Mesendoderm (in vitro differentiated cells): ENCODE results near the gene TMEM139.
"Not testable (repeated sequence)": the region's sequence is repeated elsewhere in the genome, so short reads cannot be mapped to it uniquely, and the experiment has no call there.

Source experiments
- DNase-seq: peaks from one replicate; pipeline ENCODE4 v3.0.0; 2013
- H2AK5ac ChIP-seq: 2 replicates; pipeline ENCODE4 v1.6.1; 2013; ENCODE audit warnings: low read length, inconsistent platforms
- H2BK120ac ChIP-seq: 2 replicates; pipeline ENCODE4 v1.6.1; 2013; ENCODE audit warnings: low read depth, mild to moderate bottlenecking, low read length, moderate library complexity, mixed read lengths
- H2BK15ac ChIP-seq: replicated peaks from 2 replicates; pipeline ENCODE4 v1.6.1; 2013; ENCODE audit warnings: low read depth, mild to moderate bottlenecking, moderate library complexity
- H2BK5ac ChIP-seq: 2 replicates; pipeline ENCODE4 v1.6.1; 2013; ENCODE audit warnings: low read length, inconsistent platforms
- H3K18ac ChIP-seq: 2 replicates; pipeline ENCODE4 v1.6.1; 2013; ENCODE audit warnings: mild to moderate bottlenecking, low read length, mixed read lengths
- H3K23ac ChIP-seq: one replicate; pipeline ENCODE4 v1.6.1; 2013; ENCODE audit warnings: low read length
- H3K27ac ChIP-seq: 2 replicates; pipeline ENCODE4 v1.5.1; 2013; ENCODE audit warnings: low read depth, mild to moderate bottlenecking, inconsistent platforms, low read length, moderate library complexity
- H3K27me3 ChIP-seq: 2 replicates; pipeline ENCODE4 v1.6.1; 2013; ENCODE audit warnings: low read length, control low read depth, mild to moderate bottlenecking, inconsistent platforms; ENCODE audit not compliant: insufficient read depth, poor library complexity
- H3K36me3 ChIP-seq: 2 replicates; pipeline ENCODE4 v1.6.1; 2013; ENCODE audit warnings: low read length, inconsistent platforms; ENCODE audit not compliant: control insufficient read depth, insufficient read depth
- H3K4ac ChIP-seq: one replicate; pipeline ENCODE4 v1.6.1; 2013; ENCODE audit warnings: low read depth, mild to moderate bottlenecking, low read length, moderate library complexity
- H3K4me1 ChIP-seq: 2 replicates; pipeline ENCODE4 v1.6.1; 2013; ENCODE audit warnings: low read depth, low read length, inconsistent platforms; ENCODE audit not compliant: control insufficient read depth
- H3K4me2 ChIP-seq: 2 replicates; pipeline ENCODE4 v1.6.1; 2013; ENCODE audit warnings: low read length
- H3K4me3 ChIP-seq: 2 replicates; pipeline ENCODE4 v1.5.1; 2013; ENCODE audit warnings: mild to moderate bottlenecking, low read length
- H3K56ac ChIP-seq: one replicate; pipeline ENCODE4 v1.6.1; 2013; ENCODE audit warnings: low read length
- H3K79me1 ChIP-seq: 2 replicates; pipeline ENCODE4 v1.6.1; 2013; ENCODE audit warnings: low read length, inconsistent platforms
- H3K79me2 ChIP-seq: 2 replicates; pipeline ENCODE4 v1.6.1; 2013; ENCODE audit warnings: mild to moderate bottlenecking, low read length; ENCODE audit not compliant: control insufficient read depth, insufficient read depth
- H3K9ac ChIP-seq: 2 replicates; pipeline ENCODE4 v1.6.1; 2013; ENCODE audit warnings: low read length, inconsistent platforms
- H4K5ac ChIP-seq: one replicate; pipeline ENCODE4 v1.6.1; 2013; ENCODE audit warnings: low read length
- H4K8ac ChIP-seq: one replicate; pipeline ENCODE4 v1.6.1; 2013; ENCODE audit warnings: low read depth, mild to moderate bottlenecking, control low read depth, low read length, moderate library complexity
- WGBS: extraction: QIAGEN DNeasy Blood & Tissue Kit; methylation state at CpG from one replicate; pipeline ENCODE4 v1.1.7; 2013; ENCODE audit warnings: low lambda C conversion rate, missing lambda C conversion rate; ENCODE audit not compliant: insufficient coverage; ENCODE audit errors: extremely low coverage; 5-methylcytosine and 5-hydroxymethylcytosine counted together

The TMEM139 gene

GRCh38 chr7:143287339-143287934, 2.7 kb downstream of the TMEM139 start:
- H3K23ac ChIP-seq = no peak overlapping the region
- H3K4me1 ChIP-seq = peaks cover 14% of the 10 kb centered on the region
- H2BK15ac ChIP-seq = no peak overlapping the region
- H2AK5ac ChIP-seq = no peak overlapping the region
- H4K8ac ChIP-seq = no peak overlapping the region
- peak overlapping the region; percentile 83 for H3K56ac ChIP-seq
- H3K36me3 ChIP-seq = peaks cover 7% of the 10 kb centered on the region
- H3K4me2 ChIP-seq = peak overlapping the region; percentile 18
- no peak for DNase-seq
- peak overlapping the region; percentile 60 for H3K4ac ChIP-seq
- no CpG with 5 or more reads among the region's 17 CpGs for WGBS
- no peak overlapping the region for H3K4me3 ChIP-seq
- no peak overlapping the region for H2BK5ac ChIP-seq
- peaks cover 25% of the 10 kb centered on the region for H3K79me2 ChIP-seq
- H3K79me1 ChIP-seq = peaks cover 14% of the 10 kb centered on the region
- no peaks in the 10 kb centered on the region for H3K27me3 ChIP-seq
- no peak overlapping the region for H2BK120ac ChIP-seq
- H3K18ac ChIP-seq = peak overlapping the region; percentile 33
- no peak overlapping the region for H3K27ac ChIP-seq
- peak overlapping the region; percentile 46 for H3K9ac ChIP-seq
- H4K5ac ChIP-seq = peak overlapping the region; percentile 27

- peak within 1 kb of the TSS; percentile 44 for H3K4me2 ChIP-seq
- peak within 1 kb of the TSS; percentile 60 for H3K4ac ChIP-seq
- no peak within 1 kb of the TSS for H2BK15ac ChIP-seq
- H2BK5ac ChIP-seq = no peak within 1 kb of the TSS
- WGBS = no CpG with 5 or more reads among the region's 84 CpGs
- H4K5ac ChIP-seq = peak within 1 kb of the TSS; percentile 27
- H2AK5ac ChIP-seq = peak within 1 kb of the TSS; percentile 9
- peaks cover 25% of the 10 kb centered on the region for H3K79me2 ChIP-seq
- H3K79me1 ChIP-seq = peaks cover 15% of the 10 kb centered on the region
- H2BK120ac ChIP-seq = no peak within 1 kb of the TSS
- no peak within 1 kb of the TSS for H3K27ac ChIP-seq
- H3K27me3 ChIP-seq = no peaks in the 10 kb centered on the region
- peak within 1 kb of the TSS; percentile 99 for H3K56ac ChIP-seq
- H3K4me3 ChIP-seq = peak within 1 kb of the TSS; percentile 88
- H3K23ac ChIP-seq = peak within 1 kb of the TSS; percentile 48
- peak; percentile 98 for DNase-seq
- peak within 1 kb of the TSS; percentile 95 for H3K9ac ChIP-seq
- peaks cover 10% of the 10 kb centered on the region for H3K36me3 ChIP-seq
- peak within 1 kb of the TSS; percentile 33 for H3K18ac ChIP-seq
- no peak within 1 kb of the TSS for H4K8ac ChIP-seq
- H3K4me1 ChIP-seq = peaks cover 14% of the 10 kb centered on the region
Observed at GRCh38 chr7:143287935-143288826, 3.4 kb downstream of the TMEM139 start, which contains the start of gene CASP2. Gene CASP2, plus strand, starts transcription at chr7:143288351. Its CDS starts 105 bp downstream, at chr7:143288456.

- Histone ChIP-seq H4K8ac (no peak overlapping the region), H3K4ac (peak overlapping the region; percentile 58), H2BK5ac (no peak overlapping the region), H2BK15ac (no peak overlapping the region), H2BK120ac (no peak overlapping the region), H3K36me3 (peaks cover 11% of the 10 kb centered on the region), H3K18ac (peak overlapping the region; percentile 10), H2AK5ac (peak overlapping the region; percentile 9), H3K27ac (no peak overlapping the region), H3K79me1 (peaks cover 15% of the 10 kb centered on the region), H3K27me3 (no peaks in the 10 kb centered on the region), H3K9ac (peak overlapping the region; percentile 95), H3K4me1 (peaks cover 10% of the 10 kb centered on the region), H3K4me3 (peak overlapping the region; percentile 88), H3K23ac (peak overlapping the region; percentile 48), H3K79me2 (peaks cover 25% of the 10 kb centered on the region), H3K56ac (peak overlapping the region; percentile 99), H3K4me2 (peak overlapping the region; percentile 44), H4K5ac (no peak overlapping the region)
- DNase-seq = peak; percentile 48
- WGBS = no CpG with 5 or more reads among the region's 11 CpGs
Observed at GRCh38 chr7:143288836-143289235, 4.1 kb downstream of the TMEM139 start.

GRCh38 chr7:143289421-143289820, 4.7 kb downstream of the TMEM139 start:
- H2BK15ac ChIP-seq = no peak overlapping the region
- H4K5ac ChIP-seq = no peak overlapping the region
- H4K8ac ChIP-seq = no peak overlapping the region
- H3K4me3 ChIP-seq = peak overlapping the region; percentile 88
- peak overlapping the region; percentile 99 for H3K56ac ChIP-seq
- no peaks in the 10 kb centered on the region for H3K27me3 ChIP-seq
- DNase-seq = no peak
- H3K79me2 ChIP-seq = peaks cover 25% of the 10 kb centered on the region
- no peak overlapping the region for H3K18ac ChIP-seq
- H2BK120ac ChIP-seq = no peak overlapping the region
- no peak overlapping the region for H3K23ac ChIP-seq
- H3K4me1 ChIP-seq = peaks cover 10% of the 10 kb centered on the region
- peak overlapping the region; percentile 95 for H3K9ac ChIP-seq
- no peak overlapping the region for H2BK5ac ChIP-seq
- H3K27ac ChIP-seq = no peak overlapping the region
- peaks cover 15% of the 10 kb centered on the region for H3K36me3 ChIP-seq
- peak overlapping the region; percentile 44 for H3K4me2 ChIP-seq
- H3K79me1 ChIP-seq = peaks cover 15% of the 10 kb centered on the region
- H3K4ac ChIP-seq = no peak overlapping the region
- H2AK5ac ChIP-seq = no peak overlapping the region
- WGBS = no CpG with 5 or more reads among the region's 6 CpGs

GRCh38 chr7:143289888-143290287, 5.1 kb downstream of the TMEM139 start:
- not testable (repeated sequence) for H2BK5ac ChIP-seq, H3K23ac ChIP-seq, H3K4me1 ChIP-seq, H2BK15ac ChIP-seq, H3K56ac ChIP-seq, H3K27me3 ChIP-seq, H3K18ac ChIP-seq, H3K27ac ChIP-seq, H4K5ac ChIP-seq, H2BK120ac ChIP-seq, H3K4me3 ChIP-seq, H3K4me2 ChIP-seq, H3K4ac ChIP-seq, H2AK5ac ChIP-seq, DNase-seq, H4K8ac ChIP-seq
- H3K79me1 ChIP-seq = peaks cover 15% of the 10 kb centered on the region
- peaks cover 17% of the 10 kb centered on the region for H3K36me3 ChIP-seq
- H3K79me2 ChIP-seq = peaks cover 25% of the 10 kb centered on the region
- no CpG with 5 or more reads among the region's 4 CpGs for WGBS
- peak overlapping the region; percentile 44 for H3K9ac ChIP-seq
